HepG2 (cell line): Measurements from ENCODE around the gene SH2D6. TPM values are rescaled to one million over a fixed set of nuclear protein-coding genes. Genes with fewer than 3 reads are reported as not detected.

ENCODE experiments used
- AKNA ChIP-seq: sonication (generic); formaldehyde crosslinking; IDR thresholded peaks from 2 replicates; pipeline ENCODE4 v1.4.0; 2020; ENCODE audit warnings: missing genetic modification reagents, borderline replicate concordance
- CHD4 ChIP-seq: fragments of 200-600 bp; sonication (generic); IDR thresholded peaks from 2 replicates; pipeline ENCODE4 v1.7.0; 2017; ENCODE audit warnings: mild to moderate bottlenecking, low read length, borderline replicate concordance
- CSRNP1 ChIP-seq: sonication (generic); formaldehyde crosslinking; IDR thresholded peaks from 2 replicates; pipeline ENCODE4 v1.8.1; 2023; ENCODE audit warnings: mild to moderate bottlenecking, missing genetic modification reagents
- ELF1 ChIP-seq: sonication (generic); formaldehyde crosslinking; IDR thresholded peaks from 2 replicates; pipeline ENCODE4 v1.4.0; 2020; ENCODE audit warnings: missing genetic modification reagents
- GTF2F1 ChIP-seq: fragments of 150-350 bp; IDR thresholded peaks from 2 replicates; pipeline ENCODE4 v1.6.1; 2014; ENCODE audit warnings: low read length
- ISX ChIP-seq: sonication (generic); formaldehyde crosslinking; conservative IDR thresholded peaks from 2 replicates; pipeline ENCODE4 v1.5.0; 2020; ENCODE audit warnings: missing genetic modification reagents
- SIX4 ChIP-seq: sonication (generic); formaldehyde crosslinking; IDR thresholded peaks from 2 replicates; pipeline ENCODE4 v1.4.0; 2020; ENCODE audit warnings: missing genetic modification reagents
- ZBTB3 ChIP-seq: sonication (generic); formaldehyde crosslinking; IDR thresholded peaks from 2 replicates; pipeline ENCODE4 v1.4.0; 2020; ENCODE audit warnings: low read depth, mild to moderate bottlenecking, moderate library complexity, missing genetic modification reagents, borderline replicate concordance
- ZFP36L1 ChIP-seq: sonication (generic); formaldehyde crosslinking; IDR thresholded peaks from 2 replicates; pipeline ENCODE4 v1.8.0; 2022; ENCODE audit warnings: mild to moderate bottlenecking, missing genetic modification reagents, moderate library complexity
- ZNF207 ChIP-seq: fragments of 450-650 bp; IDR thresholded peaks from 2 replicates; pipeline ENCODE4 v1.6.1; 2016; ENCODE audit warnings: antibody characterized with exemption, borderline replicate concordance
- ZNF710 ChIP-seq: sonication (generic); formaldehyde crosslinking; IDR thresholded peaks from 2 replicates; pipeline ENCODE4 v1.5.0; 2020; ENCODE audit warnings: mild to moderate bottlenecking, missing genetic modification reagents, borderline replicate concordance
- polyA plus RNA-seq, 8 experiments: library from polyadenylated mRNA; depleted of rRNA in 3 of 8; stranded (reverse) in 7 of 8; unstranded in 1 of 8; fragments of >200 nt; fragmentation: Illumina TruSeq in 4 of 8; extraction: Trizol in 4 of 8; gene quantifications; 2 replicates each; pipeline versions ENCODE4 v1.2.1 to v1.2.3, GENCODE V29; 2011 to 2016; ENCODE audit warnings: low read depth in 4 of 8, missing spikeins in 1 of 8, mixed read lengths in 1 of 8; ENCODE audit not compliant: insufficient read depth in 1 of 8
- total RNA-seq, 5 experiments: library from RNA; depleted of rRNA; stranded (reverse); fragments of >200 nt; fragmentation: Illumina TruSeq; extraction: Trizol; gene quantifications; 2 replicates each; pipeline ENCODE4 v1.2.3, GENCODE V29; 2016; ENCODE audit warnings: low read depth in 1 of 5
- TF ChIP-seq, protein P1 (sequence below): sonication (generic); formaldehyde crosslinking; IDR thresholded peaks from 2 replicates; pipeline ENCODE4 v1.5.1; 2020; ENCODE audit warnings: mild to moderate bottlenecking, moderate library complexity, missing genetic modification reagents
- TF ChIP-seq, protein P2 (sequence below): sonication (generic); formaldehyde crosslinking; IDR thresholded peaks from 2 replicates; pipeline ENCODE4 v1.8.0; 2022; ENCODE audit warnings: missing genetic modification reagents, mild to moderate bottlenecking, borderline replicate concordance
- TF ChIP-seq, protein P3 (sequence below): sonication (generic); formaldehyde crosslinking; IDR thresholded peaks from 2 replicates; pipeline ENCODE4 v1.4.0; 2020; ENCODE audit warnings: low read depth, mild to moderate bottlenecking, missing genetic modification reagents

The SH2D6 gene
- total and polyA plus RNA-seq, 2 of the 13 experiments (the other 11 are each of a cell fraction or from before 2014, with no cell fraction given), result 0.11 to 0.26 TPM

DNA sequence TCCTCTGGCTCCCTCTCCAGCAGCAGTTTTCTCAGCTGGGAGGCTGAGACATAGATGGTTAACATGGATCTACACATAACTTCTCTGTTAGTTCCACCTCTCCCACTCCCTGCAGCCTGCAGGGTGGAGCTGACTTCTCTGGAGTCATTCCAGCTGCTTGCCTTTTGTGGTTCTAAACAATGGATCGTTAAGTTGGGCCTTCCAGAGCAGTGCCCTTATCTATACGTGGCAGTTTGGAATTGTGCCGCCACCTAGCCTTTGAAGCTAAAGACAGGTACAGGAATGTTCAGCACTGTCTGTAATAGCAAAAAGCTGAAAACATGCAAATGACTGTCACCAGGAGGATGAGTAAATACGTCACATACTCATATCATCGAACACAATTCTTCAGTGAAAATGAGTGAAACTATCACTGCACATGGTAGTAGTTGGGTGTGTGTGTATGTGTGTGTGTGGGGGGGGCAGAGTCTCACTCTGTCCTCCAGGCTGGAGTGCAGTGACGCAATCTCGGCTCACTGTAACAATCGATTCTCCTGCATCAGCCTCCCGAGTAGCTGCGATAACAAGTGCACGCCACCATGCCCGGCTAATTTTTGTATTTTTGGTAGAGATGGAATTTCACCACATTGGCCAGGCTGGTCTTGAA lies 50.3 kb downstream of the SH2D6 start (continued):
- no peak for TF ChIP-seq AKNA (CRISPR knock-in tag)
- no peak; the same call in 1 of the 2 replicates for TF ChIP-seq ZNF710 (CRISPR knock-in tag)
- TF ChIP-seq, protein P1, sequence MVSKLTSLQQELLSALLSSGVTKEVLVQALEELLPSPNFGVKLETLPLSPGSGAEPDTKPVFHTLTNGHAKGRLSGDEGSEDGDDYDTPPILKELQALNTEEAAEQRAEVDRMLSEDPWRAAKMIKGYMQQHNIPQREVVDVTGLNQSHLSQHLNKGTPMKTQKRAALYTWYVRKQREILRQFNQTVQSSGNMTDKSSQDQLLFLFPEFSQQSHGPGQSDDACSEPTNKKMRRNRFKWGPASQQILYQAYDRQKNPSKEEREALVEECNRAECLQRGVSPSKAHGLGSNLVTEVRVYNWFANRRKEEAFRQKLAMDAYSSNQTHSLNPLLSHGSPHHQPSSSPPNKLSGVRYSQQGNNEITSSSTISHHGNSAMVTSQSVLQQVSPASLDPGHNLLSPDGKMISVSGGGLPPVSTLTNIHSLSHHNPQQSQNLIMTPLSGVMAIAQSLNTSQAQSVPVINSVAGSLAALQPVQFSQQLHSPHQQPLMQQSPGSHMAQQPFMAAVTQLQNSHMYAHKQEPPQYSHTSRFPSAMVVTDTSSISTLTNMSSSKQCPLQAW (CRISPR knock-in tag), result peak; percentile 89
- TF ChIP-seq ZFP36L1 (CRISPR knock-in tag), result peak; percentile 59; the same call in 1 of the 2 replicates
- TF ChIP-seq, protein P2, sequence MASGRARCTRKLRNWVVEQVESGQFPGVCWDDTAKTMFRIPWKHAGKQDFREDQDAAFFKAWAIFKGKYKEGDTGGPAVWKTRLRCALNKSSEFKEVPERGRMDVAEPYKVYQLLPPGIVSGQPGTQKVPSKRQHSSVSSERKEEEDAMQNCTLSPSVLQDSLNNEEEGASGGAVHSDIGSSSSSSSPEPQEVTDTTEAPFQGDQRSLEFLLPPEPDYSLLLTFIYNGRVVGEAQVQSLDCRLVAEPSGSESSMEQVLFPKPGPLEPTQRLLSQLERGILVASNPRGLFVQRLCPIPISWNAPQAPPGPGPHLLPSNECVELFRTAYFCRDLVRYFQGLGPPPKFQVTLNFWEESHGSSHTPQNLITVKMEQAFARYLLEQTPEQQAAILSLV (CRISPR knock-in tag), result no peak; the same call in 1 of the 2 replicates
- TF ChIP-seq ISX, result no peak
- 0 out of 2 replicates have a peak, but pooled peaks have one; percentile 15 for TF ChIP-seq SIX4
- TF ChIP-seq, protein P3, sequence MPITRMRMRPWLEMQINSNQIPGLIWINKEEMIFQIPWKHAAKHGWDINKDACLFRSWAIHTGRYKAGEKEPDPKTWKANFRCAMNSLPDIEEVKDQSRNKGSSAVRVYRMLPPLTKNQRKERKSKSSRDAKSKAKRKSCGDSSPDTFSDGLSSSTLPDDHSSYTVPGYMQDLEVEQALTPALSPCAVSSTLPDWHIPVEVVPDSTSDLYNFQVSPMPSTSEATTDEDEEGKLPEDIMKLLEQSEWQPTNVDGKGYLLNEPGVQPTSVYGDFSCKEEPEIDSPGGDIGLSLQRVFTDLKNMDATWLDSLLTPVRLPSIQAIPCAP (CRISPR knock-in tag), result no peak
- no peak for TF ChIP-seq ZNF207
- TF ChIP-seq ZBTB3 (CRISPR knock-in tag), result peak; percentile 91
- no peak for TF ChIP-seq GTF2F1
- peak; percentile 86; the same call in 1 of the 2 replicates for TF ChIP-seq CHD4
- no peak for TF ChIP-seq ELF1 (CRISPR knock-in tag)
- no peak for TF ChIP-seq CSRNP1 (CRISPR knock-in tag)
